ENCODE data around the gene BOK.
A peak's percentile ranks its signal among the peaks of the same experiment; 100 is the strongest.

Gene BOK

GRCh38 chr2:241539616-241540374 lies 18.8 kb upstream of the BOK start:
- DNase-seq (ENCODE audit: low spot score), result no peak

DNA sequence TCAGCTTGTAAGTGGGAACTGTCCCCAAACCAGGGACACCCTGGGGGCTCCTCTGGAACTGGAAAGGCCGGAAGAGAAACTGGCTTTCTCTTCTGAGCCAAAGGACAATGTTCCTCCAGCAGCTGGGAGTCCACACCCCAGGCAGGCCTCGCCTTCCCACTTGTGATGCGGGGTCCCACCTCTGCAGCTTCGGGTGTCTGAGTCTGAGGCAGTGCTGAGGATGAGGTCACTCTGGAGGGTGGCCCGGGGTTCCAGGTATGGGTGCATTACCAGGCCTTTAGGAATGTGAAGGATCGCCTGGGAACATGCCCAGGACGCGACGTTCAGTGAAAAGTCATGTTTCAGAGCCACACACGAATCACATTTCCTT lies 18.2 kb upstream of the BOK start:
- DNase-seq (ENCODE audit: low spot score), result peak; percentile 21

GRCh38 chr2:241540771-241541561 lies 17.6 kb upstream of the BOK start:
- peak; percentile 87 for DNase-seq (ENCODE audit: low spot score)

- DNase-seq (ENCODE audit: low spot score), result no peak
These were observed 16.8 kb upstream of the BOK start for GRCh38 chr2:241541564-241542277.

- no peak for DNase-seq (ENCODE audit: low spot score)
These were observed 16.3 kb upstream of the BOK start for GRCh38 chr2:241542278-241542605.

DNA sequence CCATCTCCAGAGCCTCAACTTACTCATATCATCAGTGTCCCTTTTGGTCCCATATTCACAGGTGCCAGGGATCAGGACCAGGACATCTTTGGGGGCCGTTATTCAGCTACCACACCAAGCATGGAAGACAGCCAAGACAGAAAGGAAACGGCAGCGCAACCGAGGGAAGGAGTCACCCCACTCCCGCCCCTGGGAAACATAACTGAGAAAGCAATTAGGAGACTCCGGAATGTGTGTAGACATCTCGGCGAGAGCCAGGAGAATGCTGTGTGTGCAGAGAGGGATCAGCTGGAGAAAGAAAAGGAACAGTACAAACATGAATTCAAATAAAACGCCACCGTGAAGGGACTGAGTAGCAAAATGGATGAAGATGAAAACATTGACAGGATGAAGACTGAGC lies 13.4 kb upstream of the BOK start:
- DNase-seq (ENCODE audit: low spot score), result peak; percentile 72

GRCh38 chr2:241545523-241546473 lies 12.7 kb upstream of the BOK start:
- no peak for DNase-seq (ENCODE audit: low spot score)

DNA sequence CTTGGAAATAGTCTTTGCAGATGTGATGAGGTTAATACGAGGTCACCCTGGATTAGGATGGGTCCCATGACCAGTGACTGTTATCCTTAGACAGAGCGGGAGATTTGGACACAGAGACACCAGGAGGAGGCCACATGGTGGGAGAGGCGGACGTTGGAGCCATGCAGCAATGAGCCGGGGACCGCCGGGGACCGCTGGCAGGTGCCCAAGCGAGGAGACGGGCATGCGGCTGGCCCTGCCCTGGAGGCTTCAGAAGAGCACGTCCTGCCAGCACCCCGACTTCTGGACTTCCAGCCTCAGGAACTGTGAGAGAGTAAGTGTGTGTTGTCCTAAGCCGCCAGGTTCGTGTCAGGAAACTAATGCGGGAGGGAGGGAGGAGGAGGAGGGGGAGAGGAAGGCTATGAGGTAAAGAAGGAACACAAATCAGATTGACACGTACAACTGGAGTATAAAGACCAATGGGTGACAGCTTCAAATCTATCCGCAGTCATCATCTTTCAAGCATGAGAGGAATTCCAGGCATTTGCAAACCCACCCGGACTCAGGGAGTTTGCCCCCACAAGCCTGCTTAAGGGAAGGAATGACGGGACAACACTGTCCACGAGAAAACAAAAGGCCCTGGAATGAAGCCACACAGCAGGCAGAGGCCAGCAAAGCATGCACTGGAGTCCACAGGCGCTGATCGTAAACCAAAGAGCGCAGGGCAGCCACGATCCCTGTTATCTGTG lies 11.6 kb upstream of the BOK start:
- DNase-seq (ENCODE audit: low spot score), result peak; percentile 83

- no peak for DNase-seq (ENCODE audit: low spot score)
These were observed 10.6 kb upstream of the BOK start for GRCh38 chr2:241547781-241548450.

DNA sequence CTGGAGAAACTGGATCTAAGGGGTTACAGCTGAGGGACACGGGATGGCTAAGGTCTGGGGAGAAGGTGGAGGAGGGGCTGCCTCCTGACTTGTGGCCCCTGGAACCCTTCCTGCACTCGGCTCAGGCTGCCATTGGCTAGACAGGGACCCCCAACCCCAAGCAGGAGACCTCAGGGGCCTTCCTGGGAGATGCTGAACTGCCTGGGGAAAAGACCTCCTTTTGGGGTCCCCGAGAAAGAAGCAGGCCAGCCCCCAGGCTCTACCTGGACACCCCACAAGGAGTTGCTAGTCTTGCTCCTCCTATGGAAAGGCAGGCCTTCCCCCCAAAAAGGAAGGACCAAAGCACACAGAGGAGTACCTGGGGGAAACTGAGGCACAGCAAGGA lies 10.1 kb upstream of the BOK start:
- no peak for DNase-seq (ENCODE audit: low spot score)

GRCh38 chr2:241550616-241551580 lies 7.6 kb upstream of the BOK start:
- no peak for DNase-seq (ENCODE audit: low spot score)

DNA sequence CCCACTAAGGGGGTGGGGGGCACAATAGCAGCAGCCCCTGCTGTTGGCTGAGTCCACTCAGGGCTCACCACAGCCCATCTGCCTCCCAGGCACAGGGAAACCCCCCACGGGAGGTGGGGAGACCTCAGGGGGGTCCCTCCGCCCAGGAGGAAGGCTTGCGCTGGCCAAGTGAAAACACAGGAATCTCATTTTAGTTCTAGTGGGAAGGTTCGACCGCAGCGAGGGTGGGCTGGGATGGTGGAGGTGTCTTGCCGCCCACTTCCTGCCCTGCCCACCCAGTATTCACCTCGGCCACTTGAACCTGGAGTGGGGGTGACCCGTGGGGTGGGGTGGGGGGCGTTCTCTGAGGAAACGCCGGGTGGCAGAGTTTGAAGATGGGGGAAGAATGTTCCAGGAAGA lies 6.9 kb upstream of the BOK start:
- no peak for DNase-seq (ENCODE audit: low spot score)

DNA sequence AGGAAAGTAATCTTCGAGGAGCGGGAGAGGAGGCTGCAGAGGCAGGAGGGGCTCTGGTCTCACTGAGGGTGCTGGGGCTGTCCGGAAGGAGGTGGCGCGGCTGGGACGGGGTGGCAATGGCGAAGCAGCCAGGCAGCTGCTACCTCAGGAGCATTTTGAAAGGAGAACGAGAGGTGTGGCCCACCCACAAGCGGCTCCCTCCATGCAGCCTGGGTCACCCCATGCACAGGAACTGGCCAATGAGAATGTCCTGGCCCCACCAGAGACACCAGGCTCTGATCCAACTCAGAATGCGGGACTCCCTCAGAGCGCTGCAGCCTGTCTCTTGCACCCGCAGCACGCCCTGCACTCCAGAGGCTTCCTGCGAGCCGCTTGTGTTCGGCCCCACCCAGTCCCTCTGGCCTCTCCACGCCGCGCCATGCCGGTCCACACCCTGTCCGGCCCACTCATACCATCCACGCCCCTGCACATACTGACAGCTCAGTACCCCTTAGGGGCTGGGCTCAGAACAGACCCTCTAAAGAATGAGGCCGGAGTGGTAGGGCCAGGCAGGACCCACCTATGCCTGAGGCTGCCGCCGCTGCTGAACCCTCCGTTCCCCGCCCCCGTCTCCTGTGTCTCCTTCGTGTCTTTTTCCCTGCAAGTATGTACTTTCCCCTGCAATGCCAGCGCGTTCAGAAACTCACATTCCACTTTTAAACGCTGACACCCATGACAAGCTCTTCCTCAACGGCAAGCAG lies 6.4 kb upstream of the BOK start:
- DNase-seq (ENCODE audit: low spot score), result no peak

DNA sequence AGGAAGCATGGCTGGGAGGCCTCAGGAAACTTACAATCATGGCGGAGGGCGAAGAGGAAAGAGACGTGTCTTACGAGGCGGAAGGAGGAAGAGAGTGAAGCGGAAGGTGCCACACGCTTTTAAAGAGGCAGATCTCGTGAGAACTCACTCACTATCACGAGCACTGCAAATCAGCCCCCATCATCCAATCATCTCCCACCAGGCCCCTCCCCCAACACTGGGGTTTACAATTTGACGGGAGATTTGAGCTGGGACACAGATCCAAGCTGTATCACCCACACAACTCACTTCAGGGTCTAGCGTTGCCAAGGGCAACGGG lies 5.1 kb upstream of the BOK start:
- DNase-seq (ENCODE audit: low spot score), result no peak

- DNase-seq (ENCODE audit: low spot score), result no peak
These were observed 4.6 kb upstream of the BOK start for GRCh38 chr2:241553981-241554380.

GRCh38 chr2:241554610-241555322 lies 3.8 kb upstream of the BOK start:
- DNase-seq (ENCODE audit: low spot score), result no peak

DNA sequence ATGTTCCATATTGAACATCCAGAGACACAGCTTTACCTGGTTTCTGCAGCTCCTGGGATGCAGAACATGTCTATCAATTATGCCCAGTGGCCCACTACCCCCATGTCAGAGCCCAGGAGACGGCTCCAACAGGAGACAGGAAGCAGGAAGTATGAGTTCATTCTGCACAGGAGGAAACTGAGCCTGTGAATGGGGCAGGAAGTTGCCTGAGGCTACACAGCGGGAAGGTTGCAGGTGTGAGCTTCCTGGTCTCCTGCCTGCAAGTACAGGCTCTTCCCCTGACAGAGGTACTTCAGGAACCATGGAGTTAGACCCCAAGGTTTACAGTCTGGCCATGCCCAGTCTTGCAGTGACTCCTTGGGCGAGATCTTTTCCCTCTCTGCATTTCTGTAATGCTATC lies 2.8 kb upstream of the BOK start:
- no peak for DNase-seq (ENCODE audit: low spot score)

- DNase-seq (ENCODE audit: low spot score), result no peak
These were observed 1.8 kb upstream of the BOK start for GRCh38 chr2:241556746-241557145.
